Subcutaneous adipose tissue (tissue), 4 donors: ENCODE results near the gene NRDE2. TPM values are rescaled to one million over a fixed set of nuclear protein-coding genes. Genes with fewer than 3 reads are reported as not detected.

Experiments used
- CTCF ChIP-seq: fragments of 450-650 bp; IDR thresholded peaks from one replicate; pipeline ENCODE4 v1.5.1; 2016; ENCODE audit warnings: low read depth, mild to moderate bottlenecking, control low read depth, antibody characterized with exemption, moderate library complexity
- total RNA-seq, 4 donors: library from RNA; depleted of rRNA; stranded (reverse); fragments of >200 nt; gene quantifications; one replicate each; pipeline ENCODE4 v1.1.0, GENCODE V29; 2016

NRDE2 gene
- total RNA-seq, 4 donors from 2014 or later = 4.7 to 23.7 (median 12.4) TPM

GRCh38 chr14:90354551-90355298, 23.0 kb upstream of the NRDE2 start:
- no peak for TF ChIP-seq CTCF

DNA sequence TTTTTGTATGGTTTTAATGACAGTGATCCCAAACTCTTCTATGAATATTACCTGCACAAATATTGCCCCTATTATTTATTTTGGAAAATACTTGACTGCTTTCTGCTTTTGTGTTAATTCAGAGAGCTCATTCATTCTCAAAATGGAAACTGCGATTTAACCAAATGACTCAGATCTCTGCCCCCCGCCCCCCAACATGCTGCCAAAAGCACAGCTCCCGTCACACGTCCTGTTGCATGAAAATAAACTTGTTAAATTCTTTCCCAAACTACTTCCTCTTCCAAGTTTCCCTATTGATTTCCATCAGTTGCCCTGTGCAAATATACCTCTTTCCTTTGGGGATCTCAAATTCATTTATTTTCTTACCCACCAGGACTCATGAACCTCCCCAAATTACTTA, 18.0 kb upstream of the NRDE2 start:
- no peak for TF ChIP-seq CTCF

GRCh38 chr14:90348270-90348669, 16.5 kb upstream of the NRDE2 start:
- TF ChIP-seq CTCF = no peak

DNA sequence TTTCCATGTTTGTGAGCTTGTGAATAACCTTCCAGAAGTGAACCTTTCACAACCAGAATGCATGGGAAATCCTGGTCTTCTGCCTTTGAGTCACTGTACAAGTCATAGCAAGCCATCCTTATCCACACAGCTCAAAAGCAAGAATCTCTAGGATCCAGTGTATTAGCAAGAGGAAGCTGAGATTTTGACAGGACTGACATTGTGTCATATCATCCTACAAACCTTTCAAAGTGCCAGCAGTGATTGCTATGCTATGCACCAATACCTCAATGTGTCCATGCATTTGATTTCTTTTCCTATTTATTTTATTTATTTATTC, 13.5 kb upstream of the NRDE2 start:
- no peak for TF ChIP-seq CTCF

GRCh38 chr14:90344331-90345238, 12.8 kb upstream of the NRDE2 start:
- TF ChIP-seq CTCF = no peak

- TF ChIP-seq CTCF = no peak
These were observed 10.6 kb upstream of the NRDE2 start for GRCh38 chr14:90342327-90342726.

GRCh38 chr14:90341784-90342183, 10.0 kb upstream of the NRDE2 start:
- TF ChIP-seq CTCF = no peak
